PFSK-1 (cell line): ENCODE results near the gene NCK2.

Experiments
- FOXP2 ChIP-seq: optimal IDR thresholded peaks from 2 replicates; pipeline ENCODE3; 2011; ENCODE audit warnings: borderline replicate concordance, control low read depth, inconsistent platforms; ENCODE audit not compliant: insufficient read depth; ENCODE audit errors: extremely low read length, extremely low read depth
- POLR2AphosphoS5 ChIP-seq: IDR thresholded peaks from 2 replicates; pipeline ENCODE4 v1.6.1; 2012; ENCODE audit warnings: low read depth, mild to moderate bottlenecking, control low read depth, low read length, moderate library complexity
- REST ChIP-seq, 2 experiments: IDR thresholded peaks; 2 replicates each; pipeline versions ENCODE4 v1.6.1 to v1.8.0; 2011 to 2012; ENCODE audit warnings: low read depth in 2 of 2, low read length in 2 of 2, control low read depth in 1 of 2, inconsistent platforms in 1 of 2, mild to moderate bottlenecking in 1 of 2, moderate library complexity in 1 of 2; ENCODE audit not compliant: insufficient read depth in 1 of 2
- SIN3A ChIP-seq: IDR thresholded peaks from 2 replicates; pipeline ENCODE4 v1.6.1; 2012; ENCODE audit warnings: mild to moderate bottlenecking, low read length, moderate library complexity, borderline replicate concordance; ENCODE audit not compliant: insufficient read depth
- TAF1 ChIP-seq: IDR thresholded peaks from 2 replicates; pipeline ENCODE4 v1.6.1; 2012; ENCODE audit warnings: low read length, control low read depth, borderline replicate concordance; ENCODE audit not compliant: insufficient read depth

The NCK2 gene

GRCh38 chr2:105730170-105730569, 14.5 kb upstream of the NCK2 start:
- TF ChIP-seq TAF1 (no peak), SIN3A (no peak), REST (IDR thresholded peaks at IDR 0.05; ENCODE audit: insufficient read depth in 1 of 2, low read depth in 2 of 2, low read length in 2 of 2) (no peak), FOXP2 (no peak), POLR2AphosphoS5 (no peak)

GRCh38 chr2:105731511-105731910, 13.2 kb upstream of the NCK2 start:
- TF ChIP-seq REST (IDR thresholded peaks at IDR 0.05; ENCODE audit: insufficient read depth in 1 of 2, low read depth in 2 of 2, low read length in 2 of 2) (no peak), FOXP2 (no peak), SIN3A (no peak), POLR2AphosphoS5 (no peak), TAF1 (no peak)

- TF ChIP-seq FOXP2 = no peak
- TF ChIP-seq REST (IDR thresholded peaks at IDR 0.05; ENCODE audit: insufficient read depth in 1 of 2, low read depth in 2 of 2, low read length in 2 of 2) = no peak
- no peak for TF ChIP-seq POLR2AphosphoS5
- no peak for TF ChIP-seq TAF1
- TF ChIP-seq SIN3A = no peak
Observed at GRCh38 chr2:105732101-105732500, 12.6 kb upstream of the NCK2 start.

DNA sequence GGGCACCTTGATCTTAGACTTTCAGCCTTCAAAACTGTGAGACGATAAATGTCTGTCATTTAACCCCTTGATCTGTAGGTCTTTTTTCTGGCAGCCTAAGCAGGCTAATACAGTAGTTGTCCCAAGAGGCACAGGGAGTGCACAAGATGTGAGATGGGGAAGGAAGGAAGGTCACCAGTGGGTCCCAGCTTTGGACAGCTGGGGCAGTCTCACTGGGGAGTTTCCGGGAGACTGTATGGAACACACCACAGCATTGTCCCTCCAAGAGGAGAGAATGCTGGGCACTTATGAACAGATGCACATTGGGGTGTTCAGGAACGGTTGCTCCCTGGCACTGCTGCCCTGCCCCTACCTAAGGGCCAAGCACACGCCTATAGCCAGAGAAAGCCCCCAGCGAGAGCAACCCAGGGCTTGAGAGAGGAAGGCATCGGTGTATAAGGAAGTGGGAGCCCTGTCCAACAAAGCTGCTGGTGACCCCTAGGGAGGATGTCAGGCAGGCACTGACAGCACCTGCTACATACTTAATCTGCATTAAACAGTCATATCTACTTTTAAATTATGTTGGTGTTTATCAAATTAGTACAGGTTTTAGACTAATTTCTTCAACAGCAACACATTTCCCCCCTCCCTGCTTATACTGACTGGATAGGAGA, 11.6 kb upstream of the NCK2 start:
- TF ChIP-seq TAF1 = no peak
- TF ChIP-seq REST (IDR thresholded peaks at IDR 0.05; ENCODE audit: insufficient read depth in 1 of 2, low read depth in 2 of 2, low read length in 2 of 2) = no peak
- no peak for TF ChIP-seq FOXP2
- no peak for TF ChIP-seq SIN3A
- TF ChIP-seq POLR2AphosphoS5 = no peak
